AG20443 (cell line): Measurements from ENCODE around the gene RET.
"Not testable (repeated sequence)": the region's sequence is repeated elsewhere in the genome, so short reads cannot be mapped to it uniquely, and the experiment has no call there.

Experiments
- DNase-seq: peaks from one replicate; pipeline ENCODE4 v3.0.0; 2012; ENCODE audit warnings: low spot score, mixed read lengths

Gene RET

DNA sequence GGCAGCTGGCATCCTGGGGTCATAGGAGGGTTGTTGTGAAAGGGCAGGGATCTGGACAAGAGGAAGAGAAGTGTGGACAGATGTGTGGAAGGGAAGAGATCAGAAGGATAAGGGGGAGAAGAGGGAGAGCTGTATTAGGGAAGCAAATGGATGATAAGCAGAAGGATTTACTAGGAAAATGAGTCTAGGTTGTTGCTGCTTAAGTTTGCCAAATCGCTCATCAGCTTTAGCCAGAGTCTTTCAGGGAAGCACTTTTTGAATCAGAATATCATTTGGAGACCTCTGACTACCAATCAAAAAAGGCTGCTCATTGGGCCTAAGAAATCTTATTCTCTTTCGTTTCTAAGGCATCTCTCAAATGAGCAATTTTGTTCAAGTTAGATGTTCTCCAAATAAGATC, 58.8 kb downstream of the RET start:
- no peak for DNase-seq

DNA sequence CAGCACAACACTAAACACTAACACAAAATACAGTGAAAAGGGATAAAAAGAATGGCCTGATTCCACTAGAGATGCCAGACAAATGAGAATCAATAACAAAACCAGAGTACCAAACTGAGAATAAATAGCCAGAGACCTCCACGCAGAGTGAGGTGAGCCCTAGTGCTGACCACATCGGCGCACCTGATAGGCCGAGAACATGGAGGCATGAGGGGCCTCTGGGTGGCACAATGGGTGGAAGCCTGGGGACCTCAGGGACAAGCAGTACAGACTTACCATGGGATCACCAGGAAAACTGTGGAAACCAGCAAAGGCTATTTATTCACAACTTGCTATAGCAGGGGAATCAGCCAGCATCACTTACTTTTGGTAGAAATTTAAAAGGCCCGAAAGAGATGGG, 59.6 kb downstream of the RET start:
- DNase-seq: no peak

DNA sequence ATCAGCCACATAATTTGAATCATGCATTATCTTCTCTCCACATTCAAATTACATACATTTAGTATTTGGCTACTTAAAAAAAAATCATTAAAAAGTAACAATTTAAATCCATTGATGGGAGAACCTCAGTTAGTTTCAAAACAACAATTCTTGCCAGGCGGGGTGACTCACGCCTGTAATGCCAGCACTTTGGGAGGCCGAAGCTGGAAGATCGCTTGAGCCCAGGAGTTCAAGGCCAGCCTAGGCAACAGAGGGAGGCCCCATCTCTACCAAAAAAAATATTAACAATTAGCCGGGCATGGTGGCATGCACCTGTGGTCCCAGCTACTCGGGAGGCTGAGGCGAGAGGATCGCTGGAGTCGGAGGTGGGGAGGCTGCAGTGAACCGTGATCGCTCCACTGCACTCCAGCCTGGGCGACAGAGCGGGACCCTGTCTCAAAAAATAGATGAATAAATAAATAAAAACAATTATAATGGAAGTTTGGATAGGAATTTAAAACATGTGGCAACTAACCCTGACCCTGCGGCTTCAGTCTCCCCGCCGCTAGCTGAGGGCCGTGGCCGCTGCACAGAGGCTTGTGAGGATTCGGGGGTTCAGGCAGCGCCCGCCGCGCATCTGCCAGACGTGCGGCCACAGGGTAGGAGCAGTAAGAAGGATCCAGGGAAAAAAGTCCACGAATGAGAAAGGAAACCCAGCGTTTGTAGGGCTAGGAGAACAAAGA, 60.3 kb downstream of the RET start:
- DNase-seq: no peak

DNA sequence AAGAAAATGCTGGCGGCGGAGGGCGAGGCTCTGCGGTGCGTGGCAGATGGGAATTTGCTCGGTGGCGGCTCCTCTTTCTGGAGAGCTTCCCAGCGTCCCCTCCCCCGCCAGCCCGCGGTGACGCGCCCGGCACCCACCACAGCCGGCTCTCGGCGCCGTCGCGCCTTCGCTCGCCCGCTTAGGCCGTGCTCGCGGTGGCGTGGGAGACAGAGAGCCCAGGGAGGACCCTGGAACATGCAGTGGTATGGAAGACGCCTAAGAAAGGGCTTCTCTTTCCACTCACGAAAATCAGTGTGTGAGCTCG, 60.8 kb downstream of the RET start:
- peak; percentile 90 for DNase-seq

DNA sequence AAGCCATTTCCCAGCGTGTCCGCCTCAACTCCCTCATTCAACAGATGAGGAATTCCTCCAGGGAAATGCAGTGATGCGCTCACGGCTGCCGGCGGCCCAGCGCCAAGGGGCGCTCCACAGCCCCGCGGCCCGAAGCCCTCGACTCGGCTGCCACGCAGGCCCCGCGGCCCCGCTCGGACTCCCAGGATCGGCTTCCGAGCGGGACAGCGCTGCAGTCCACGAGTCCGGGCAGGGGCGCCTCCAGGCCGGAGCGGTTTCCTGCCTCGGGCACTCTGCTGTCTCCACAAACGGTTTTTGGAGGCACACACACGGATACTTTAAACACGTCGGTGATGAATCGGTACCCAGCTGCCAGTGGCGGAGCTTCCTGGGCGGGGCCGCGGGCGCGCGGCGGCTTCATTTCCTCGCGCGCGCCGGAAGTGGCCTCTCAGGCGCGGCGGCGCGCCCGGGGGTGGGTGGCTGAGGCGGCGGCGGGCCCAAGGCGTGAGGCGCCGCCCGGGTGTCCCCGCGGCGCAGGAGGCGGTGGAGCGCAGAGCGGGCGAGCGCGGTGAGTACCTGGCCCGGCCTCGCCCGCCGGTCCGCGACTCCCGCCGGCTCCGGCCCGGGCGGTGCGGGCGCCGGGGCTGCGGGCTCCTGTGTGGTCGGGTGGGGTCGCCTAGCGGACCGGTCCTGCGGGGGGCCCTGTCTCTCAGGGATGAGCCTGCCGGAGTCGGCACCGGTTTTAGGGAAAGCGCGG, 61.3 kb downstream of the RET start, which contains the start of gene CSGALNACT2:
Gene CSGALNACT2, plus strand, starts transcription at position 425 of the 736 bp plus-strand sequence. CDS start 16,705 bp downstream, outside the sequence.
- DNase-seq: peak; percentile 91

DNA sequence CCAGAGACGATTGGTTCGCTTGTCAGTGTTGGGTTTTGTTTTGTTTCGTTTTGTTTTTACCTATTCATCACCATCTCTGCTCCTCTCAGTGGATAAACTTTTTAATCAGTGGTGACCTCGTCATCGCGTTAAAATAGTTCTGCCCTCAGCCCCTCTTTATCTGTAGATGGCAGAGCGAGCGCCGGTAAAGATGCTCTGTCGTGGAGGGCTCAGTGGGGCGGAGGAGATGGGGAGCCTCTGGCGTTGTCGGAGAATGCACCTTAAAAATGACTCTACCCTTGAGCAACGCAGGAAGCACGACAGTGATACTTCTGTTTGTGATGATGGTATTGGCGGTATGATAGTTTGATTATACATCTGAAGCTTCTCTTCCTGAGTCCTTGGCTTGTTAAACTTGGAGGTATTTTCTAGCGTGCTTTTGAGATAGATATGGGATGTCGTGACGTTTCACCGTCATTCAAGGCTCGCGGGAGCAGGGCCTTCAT, 61.9 kb downstream of the RET start:
- peak; percentile 46 for DNase-seq

DNA sequence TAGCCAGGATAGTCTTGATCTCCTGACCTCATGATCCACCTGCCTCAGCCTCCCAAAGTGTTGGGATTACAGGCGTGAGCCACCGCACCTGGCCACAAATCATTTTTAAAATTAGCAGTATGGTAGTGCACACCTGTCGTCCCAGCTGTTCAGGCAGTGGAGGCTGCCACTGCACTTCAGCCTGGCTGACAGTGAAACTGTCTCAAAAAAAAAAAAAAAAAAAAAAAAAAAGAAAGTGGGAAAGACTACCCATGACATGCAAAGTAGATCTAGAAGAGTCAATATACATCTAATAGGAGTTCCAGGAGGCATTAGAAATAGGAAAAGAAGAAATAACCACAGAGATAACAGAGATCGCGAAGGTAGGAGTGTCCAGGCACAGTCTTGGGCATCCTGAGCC, 64.6 kb downstream of the RET start:
- DNase-seq: no peak

DNA sequence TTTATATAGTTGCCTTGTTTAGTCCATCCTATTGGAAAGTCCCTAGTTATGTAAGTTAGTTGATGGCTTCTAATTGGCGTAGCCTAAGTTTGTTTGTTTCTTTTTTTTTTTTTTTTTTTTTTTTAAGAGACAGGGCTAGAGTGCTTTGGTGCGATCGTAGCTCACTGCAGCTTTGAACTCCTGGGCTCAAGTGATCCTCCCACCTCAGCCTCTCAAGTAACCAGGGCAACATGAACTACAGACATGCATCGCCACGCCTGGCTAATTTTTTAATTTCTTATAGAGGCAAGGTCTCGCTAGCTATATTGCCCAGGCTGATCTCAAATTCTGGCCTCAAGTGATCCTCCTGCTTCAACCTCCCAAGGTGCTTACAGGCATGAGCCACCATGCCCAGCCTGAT, 68.4 kb downstream of the RET start:
- no peak for DNase-seq

DNA sequence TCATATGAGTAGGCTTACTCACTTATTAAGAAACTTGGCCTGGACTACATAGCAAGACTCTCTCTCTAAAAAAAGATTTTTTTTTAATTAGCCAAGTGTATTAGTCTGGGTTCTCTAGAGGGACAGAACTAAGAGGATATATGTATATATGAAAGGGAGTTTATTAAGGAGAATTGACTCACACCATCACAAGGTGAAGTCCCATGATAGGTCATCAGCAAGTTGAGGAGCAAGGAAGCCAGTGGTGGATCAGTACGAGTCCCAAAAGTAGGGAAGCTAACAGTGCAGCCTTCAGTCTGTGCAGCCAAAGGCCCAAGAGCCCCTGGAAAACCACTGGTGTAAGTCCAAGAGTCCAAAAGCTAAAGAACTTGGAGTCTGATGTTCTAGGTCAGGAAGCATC, 69.1 kb downstream of the RET start:
- DNase-seq: not testable (repeated sequence)

DNA sequence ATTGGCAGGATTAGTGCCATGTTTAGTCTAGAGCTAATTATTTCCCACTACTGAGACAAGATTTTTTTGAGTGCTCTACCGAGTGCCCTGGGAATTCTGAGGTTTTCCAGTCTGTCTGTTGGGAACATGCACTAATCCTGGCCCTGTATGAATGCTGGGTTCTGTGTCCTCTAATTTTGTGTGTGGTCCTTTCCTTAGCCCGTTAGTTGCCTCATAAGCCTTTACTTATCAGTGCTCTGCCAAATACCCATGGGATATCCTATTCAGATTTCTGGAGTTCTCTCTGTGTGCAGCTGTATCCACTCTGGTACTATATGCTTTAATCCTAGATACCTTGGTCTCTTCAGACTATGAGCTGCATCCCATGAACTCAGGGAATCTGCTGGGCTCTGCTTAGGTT, 74.5 kb downstream of the RET start:
- no peak for DNase-seq

DNA sequence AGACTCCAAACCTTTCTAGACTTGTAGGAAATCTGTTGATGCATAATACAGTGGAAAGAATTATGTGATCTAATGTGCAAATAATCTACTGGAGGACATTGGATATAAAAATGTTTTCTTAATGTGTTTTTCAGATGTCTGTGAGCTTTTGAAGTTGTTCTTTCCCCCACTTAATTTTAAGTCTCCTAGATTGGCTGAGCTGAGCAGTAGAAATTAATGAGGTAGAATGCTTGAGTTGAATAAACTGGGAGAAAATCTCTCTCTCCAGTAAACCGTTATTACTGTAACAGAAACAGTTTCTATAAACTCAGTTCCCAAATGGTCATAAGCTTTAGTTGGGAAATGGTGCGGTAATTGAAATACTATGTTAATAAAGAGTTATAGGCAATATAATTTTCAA, 77.0 kb downstream of the RET start:
- DNase-seq: no peak

DNA sequence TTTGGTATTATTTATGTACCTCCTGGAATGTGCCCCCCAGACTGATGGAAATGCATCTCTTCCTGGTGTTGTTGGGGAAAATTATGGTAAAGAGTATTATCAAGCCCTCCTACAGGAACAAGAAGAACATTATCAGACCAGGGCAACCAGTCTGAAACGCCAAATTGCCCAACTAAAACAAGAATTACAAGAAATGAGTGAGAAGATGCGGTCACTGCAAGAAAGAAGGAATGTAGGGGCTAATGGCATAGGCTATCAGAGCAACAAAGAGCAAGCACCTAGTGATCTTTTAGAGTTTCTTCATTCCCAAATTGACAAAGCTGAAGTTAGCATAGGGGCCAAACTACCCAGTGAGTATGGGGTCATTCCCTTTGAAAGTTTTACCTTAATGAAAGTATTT, 78.4 kb downstream of the RET start:
- DNase-seq: no peak

DNA sequence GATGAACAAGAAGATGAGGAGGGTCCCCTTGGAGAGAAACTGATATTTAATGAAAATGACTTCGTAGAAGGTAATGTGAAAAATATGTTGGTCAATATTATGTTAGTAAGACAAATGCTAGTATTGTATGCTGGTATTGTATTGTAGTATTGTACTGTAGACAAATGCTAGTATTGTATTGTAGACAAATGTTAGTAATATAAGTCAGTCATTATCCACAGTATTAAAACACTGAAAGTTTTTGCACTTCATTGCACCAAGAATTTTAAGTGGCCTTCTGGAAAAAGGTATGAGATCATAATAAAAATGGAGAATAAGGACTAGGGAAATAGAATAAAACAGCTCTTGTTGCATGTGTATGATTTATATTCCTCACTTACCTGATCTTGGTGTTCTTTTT, 78.9 kb downstream of the RET start:
- DNase-seq: no peak

DNA sequence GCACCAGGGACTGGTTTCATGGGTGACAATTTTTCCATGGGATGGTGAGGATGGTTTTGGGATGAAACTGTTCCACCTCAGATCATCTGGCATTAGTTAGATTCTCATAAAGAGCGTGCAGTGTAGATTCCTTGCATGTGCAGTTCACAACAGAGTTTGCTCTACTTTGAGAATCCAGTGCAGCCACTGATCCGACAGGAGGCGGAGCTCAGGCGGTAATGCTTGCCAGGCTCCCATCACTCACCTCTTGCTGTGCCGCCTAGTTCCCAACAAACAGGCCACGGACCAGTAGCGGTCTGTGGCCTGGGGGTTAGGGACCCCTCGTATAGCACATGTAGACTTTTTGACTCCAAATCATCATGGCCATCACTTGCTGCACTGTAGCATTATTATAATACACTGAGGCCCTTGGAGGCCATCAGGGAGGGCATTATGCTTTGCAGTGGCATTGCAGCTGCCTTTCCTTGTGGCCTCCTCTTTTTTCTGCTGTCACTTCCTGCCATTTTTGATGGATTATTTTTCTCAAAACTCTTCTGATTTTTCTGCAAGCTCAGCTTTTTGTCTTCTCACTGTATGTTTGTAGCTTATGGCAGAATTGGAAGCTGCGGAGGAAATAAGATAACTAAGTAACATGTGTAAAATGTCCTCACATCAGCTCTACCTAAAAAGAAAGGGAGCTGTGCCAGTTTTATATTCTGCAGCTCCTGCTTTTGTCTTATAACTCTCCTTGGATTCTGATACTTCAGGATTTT, 79.9 kb downstream of the RET start:
- no peak for DNase-seq

DNA sequence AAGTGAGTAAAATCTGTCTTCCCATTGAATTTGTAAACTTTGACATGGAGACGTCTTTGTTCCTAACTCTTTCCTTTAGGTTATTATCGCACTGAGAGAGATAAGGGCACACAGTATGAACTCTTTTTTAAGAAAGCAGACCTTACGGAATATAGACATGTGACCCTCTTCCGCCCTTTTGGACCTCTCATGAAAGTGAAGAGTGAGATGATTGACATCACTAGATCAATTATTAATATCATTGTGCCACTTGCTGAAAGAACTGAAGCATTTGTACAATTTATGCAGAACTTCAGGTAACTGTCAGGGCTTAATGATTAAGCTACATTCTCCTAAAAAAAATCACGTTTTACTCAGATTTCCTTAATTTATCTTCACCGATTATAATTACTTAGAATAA, 81.8 kb downstream of the RET start:
- DNase-seq: no peak

DNA sequence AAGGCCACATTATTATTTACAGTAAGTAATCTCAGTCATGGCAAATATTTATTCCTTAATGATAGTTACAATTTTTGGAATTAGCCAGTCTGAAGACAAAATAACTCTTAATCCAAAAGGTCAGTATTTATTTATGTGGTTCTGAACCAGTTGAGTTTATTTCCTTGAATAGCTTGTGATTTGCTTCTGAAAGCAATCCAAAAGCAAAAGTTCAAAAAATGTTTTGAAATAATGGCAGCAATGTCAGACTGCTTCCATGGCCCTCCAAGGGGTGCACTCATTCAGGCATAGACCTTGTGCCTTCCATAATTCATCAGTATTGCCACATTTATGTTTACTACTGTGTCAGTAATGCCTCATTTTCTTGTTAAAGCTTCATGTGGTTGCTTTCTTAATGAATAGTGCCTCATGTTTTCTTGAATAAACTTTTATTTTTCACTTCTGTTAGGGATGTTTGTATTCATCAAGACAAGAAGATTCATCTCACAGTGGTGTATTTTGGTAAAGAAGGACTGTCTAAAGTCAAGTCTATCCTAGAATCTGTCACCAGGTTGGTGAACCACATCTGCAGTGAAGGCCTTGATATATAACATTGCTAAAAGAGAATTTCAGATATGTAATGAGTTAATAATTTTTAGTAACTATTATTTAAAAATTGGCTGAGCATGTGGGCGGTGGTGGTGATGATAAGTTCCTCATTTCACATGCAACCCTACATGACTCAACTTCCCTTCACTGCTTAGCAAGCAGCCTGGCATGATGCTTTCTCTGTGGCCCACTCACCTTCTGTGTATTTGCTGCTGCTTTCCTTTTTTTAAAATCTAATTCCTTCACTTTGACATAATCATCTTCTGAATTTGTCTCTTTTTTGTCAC, 83.4 kb downstream of the RET start:
- peak; percentile 82 for DNase-seq

DNA sequence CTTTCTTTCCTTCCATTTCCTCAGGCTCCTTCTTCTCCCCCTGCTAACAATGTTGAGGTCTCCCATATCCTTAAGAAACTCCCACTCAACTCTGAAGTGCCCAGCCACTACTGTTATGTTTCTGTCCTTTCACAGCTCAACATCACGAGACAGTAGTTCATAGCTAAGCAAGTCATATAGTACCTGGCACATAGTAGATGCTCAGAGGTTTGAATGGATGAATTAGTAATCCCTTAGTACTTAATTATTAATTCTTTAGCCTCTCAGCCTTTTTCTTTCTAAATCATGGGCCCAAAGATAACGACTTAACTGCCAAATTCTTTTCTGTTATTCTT, 84.0 kb downstream of the RET start:
- DNase-seq: no peak

DNA sequence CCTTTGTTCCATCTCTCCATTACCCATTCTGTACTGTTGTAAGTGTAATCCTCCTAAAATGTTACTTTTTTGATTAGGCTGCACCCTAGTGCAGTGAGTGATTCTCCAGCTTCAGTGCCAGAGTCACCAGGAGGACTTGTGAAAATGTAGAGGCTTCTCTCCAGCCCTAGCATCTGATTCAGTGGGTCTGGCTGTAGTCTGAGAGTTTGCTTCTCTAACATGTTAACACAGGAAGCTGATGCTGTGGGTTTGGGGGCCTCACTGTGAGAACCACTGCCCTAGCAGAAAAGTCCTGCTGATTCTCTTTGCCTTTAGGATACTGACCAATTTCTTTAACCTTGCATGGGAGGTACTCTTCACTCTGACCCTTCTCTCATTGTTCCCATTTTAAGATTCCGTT, 85.7 kb downstream of the RET start:
- DNase-seq: no peak

DNA sequence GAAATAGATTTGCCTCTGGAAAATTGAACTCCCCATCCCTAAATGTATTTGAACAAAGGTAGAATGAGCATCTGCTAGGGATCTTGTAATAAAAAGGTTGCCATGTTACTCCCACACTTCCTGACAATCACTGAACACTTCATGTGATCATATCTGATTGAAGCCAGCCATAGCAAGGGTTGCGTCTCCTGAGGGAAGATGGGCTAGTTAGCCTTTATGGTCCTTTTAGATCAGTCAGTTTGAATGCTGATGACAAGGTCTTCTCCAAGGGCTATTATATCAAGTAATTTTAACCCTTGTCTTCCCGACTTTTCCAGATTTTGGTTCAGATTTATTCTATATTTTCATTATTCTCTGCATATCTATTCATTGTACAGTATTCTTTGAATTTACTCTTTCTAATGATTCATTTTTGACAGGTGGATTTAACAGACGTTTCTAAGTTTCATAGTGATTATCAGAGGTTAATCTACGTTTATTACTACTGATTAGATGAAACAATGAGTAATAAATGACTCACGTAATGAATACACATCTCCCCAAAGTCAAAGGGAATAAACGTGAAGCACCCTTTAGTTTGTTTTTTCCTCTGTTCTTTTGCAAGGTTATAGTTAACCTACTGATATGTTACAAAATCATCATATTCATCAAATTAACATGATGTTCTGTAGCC, 89.5 kb downstream of the RET start:
- no peak for DNase-seq

DNA sequence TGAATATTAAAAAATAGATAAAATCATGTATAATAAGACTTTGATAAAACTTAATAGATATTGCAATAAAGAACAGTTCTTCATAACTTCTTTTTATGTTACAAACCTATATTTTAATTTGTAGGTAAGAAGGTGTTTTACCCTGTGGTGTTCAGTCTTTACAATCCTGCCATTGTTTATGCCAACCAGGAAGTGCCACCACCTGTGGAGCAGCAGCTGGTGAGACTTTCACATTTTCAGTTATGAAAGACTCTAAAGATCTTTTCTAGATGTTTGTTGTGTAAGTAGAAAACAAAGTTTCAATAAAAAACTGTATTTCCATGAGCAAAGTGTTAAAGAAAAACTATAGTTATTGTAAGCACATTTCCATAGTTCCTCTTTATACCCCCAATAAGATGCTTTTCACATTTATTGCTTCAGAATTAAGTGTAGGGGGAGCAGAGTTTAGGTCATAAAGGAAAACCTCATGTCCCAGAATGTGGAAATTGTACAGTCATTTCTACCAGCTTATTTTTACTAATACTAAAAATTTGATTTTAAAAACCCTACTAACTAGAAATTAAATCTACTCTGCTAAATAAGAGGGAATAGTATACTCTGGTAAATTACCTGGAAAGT, 90.1 kb downstream of the RET start:
- no peak for DNase-seq

DNA sequence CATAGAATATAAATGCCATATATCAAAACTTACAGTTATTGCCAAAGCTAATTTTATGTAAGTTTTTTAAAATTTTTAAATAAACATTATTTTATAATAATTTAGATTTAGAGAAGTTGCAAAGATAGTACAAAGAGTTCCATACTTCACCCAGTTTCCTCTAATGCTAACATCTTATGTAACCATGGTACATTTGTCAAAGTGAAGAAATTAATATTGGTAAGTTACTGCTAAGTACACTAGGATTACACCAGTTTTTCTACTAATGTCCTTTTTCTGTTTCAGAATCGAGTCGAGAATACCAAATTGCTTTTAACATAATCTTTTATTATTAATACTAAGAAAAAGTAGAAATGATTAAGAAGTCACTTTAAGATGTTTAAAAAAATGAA, 90.6 kb downstream of the RET start:
- no peak for DNase-seq
